GM18511 (cell line): ENCODE data around the gene USP6.
"Not testable (repeated sequence)": the region's sequence is repeated elsewhere in the genome, so short reads cannot be mapped to it uniquely, and the experiment has no call there.

Experiments used
- ATAC-seq: cut with Tn5 transposase; IDR thresholded peaks from one replicate; pipeline ENCODE4 v1.9.1; 2021; ENCODE audit warnings: mild to moderate bottlenecking, moderate library complexity; ENCODE audit not compliant: unreplicated experiment

Gene USP6

GRCh38 chr17:5121186-5121841 is 5.5 kb downstream of the USP6 start:
- ATAC-seq: no peak

- not testable (repeated sequence) for ATAC-seq
These were observed 6.2 kb downstream of the USP6 start for GRCh38 chr17:5122056-5122455.

- ATAC-seq: no peak
These were observed 6.9 kb downstream of the USP6 start for GRCh38 chr17:5122586-5123342.

- ATAC-seq: no peak
These were observed 7.7 kb downstream of the USP6 start for GRCh38 chr17:5123343-5124124.

- not testable (repeated sequence) for ATAC-seq
These were observed 8.4 kb downstream of the USP6 start for GRCh38 chr17:5124125-5124760.

- ATAC-seq: not testable (repeated sequence)
These were observed 9.1 kb downstream of the USP6 start for GRCh38 chr17:5124896-5125295.

- ATAC-seq: no peak
These were observed 11.1 kb downstream of the USP6 start for GRCh38 chr17:5126719-5127488.

- ATAC-seq: no peak
These were observed 12.1 kb downstream of the USP6 start for GRCh38 chr17:5127910-5128309.

GRCh38 chr17:5128387-5128786 is 12.6 kb downstream of the USP6 start:
- ATAC-seq: not testable (repeated sequence)

GRCh38 chr17:5128905-5129535 is 13.2 kb downstream of the USP6 start:
- ATAC-seq: no peak

GRCh38 chr17:5129770-5130169 is 13.9 kb downstream of the USP6 start:
- not testable (repeated sequence) for ATAC-seq

- not testable (repeated sequence) for ATAC-seq
These were observed 14.4 kb downstream of the USP6 start for GRCh38 chr17:5130261-5130660.

GRCh38 chr17:5130687-5131086 is 14.9 kb downstream of the USP6 start:
- not testable (repeated sequence) for ATAC-seq

- ATAC-seq: no peak
These were observed 15.4 kb downstream of the USP6 start for GRCh38 chr17:5131146-5131715.

GRCh38 chr17:5131799-5132502 is 16.1 kb downstream of the USP6 start:
- not testable (repeated sequence) for ATAC-seq

GRCh38 chr17:5132503-5133225 is 16.8 kb downstream of the USP6 start:
- ATAC-seq: not testable (repeated sequence)

- no peak for ATAC-seq
These were observed 17.5 kb downstream of the USP6 start for GRCh38 chr17:5133311-5133710.

GRCh38 chr17:5133961-5134360 is 18.1 kb downstream of the USP6 start:
- ATAC-seq: not testable (repeated sequence)
